Spleen (tissue), 11 donors: ENCODE measurements around the gene RNF115. TPM values are rescaled to one million over a fixed set of nuclear protein-coding genes. Genes with fewer than 3 reads are reported as not detected.
"Not testable (repeated sequence)": the region's sequence is repeated elsewhere in the genome, so short reads cannot be mapped to it uniquely, and the experiment has no call there.

Experiments
- DNase-seq: peaks from one replicate; pipeline ENCODE4 v3.0.0-alpha.2; 2020
- H3K27ac ChIP-seq, 8 donors: fragments of 200-600 bp; sonication (generic) in 7 of 8; 1 replicate in 4 of 8; 2 replicates in 4 of 8; pipeline versions ENCODE4 v1.5.0 to v1.8.0; 2016 to 2021; ENCODE audit warnings: inconsistent platforms in 4 of 8, mild to moderate bottlenecking in 4 of 8, moderate library complexity in 1 of 8
- H3K27me3 ChIP-seq, 7 donors: fragments of 200-600 bp; sonication (generic) in 6 of 7; replicated peaks in 1 of 7; 1 replicate in 4 of 7; 2 replicates in 3 of 7; pipeline versions ENCODE4 v1.5.0 to v1.8.0; 2016 to 2021; ENCODE audit warnings: inconsistent platforms in 3 of 7, mild to moderate bottlenecking in 1 of 7
- H3K36me3 ChIP-seq, 6 donors: fragments of 200-600 bp; sonication (generic) in 5 of 6; 1 replicate in 4 of 6; 2 replicates in 2 of 6; pipeline versions ENCODE4 v1.5.0 to v1.8.0; 2016 to 2021; ENCODE audit warnings: inconsistent platforms in 2 of 6
- H3K4me1 ChIP-seq, 6 donors: fragments of 200-600 bp; sonication (generic) in 5 of 6; 1 replicate in 3 of 6; 2 replicates in 3 of 6; pipeline versions ENCODE4 v1.5.0 to v1.8.0; 2016 to 2021; ENCODE audit warnings: inconsistent platforms in 3 of 6
- H3K4me3 ChIP-seq, 8 donors: fragments of 200-600 bp; sonication (generic) in 7 of 8; 1 replicate in 4 of 8; 2 replicates in 4 of 8; pipeline versions ENCODE4 v1.5.0 to v1.8.0; 2016 to 2021; ENCODE audit warnings: inconsistent platforms in 4 of 8, mild to moderate bottlenecking in 4 of 8, moderate library complexity in 2 of 8
- H3K9me3 ChIP-seq, 8 donors: fragments of 200-600 bp; sonication (generic) in 7 of 8; 1 replicate in 4 of 8; 2 replicates in 4 of 8; pipeline versions ENCODE4 v1.5.0 to v1.8.0; 2016 to 2021; ENCODE audit warnings: inconsistent platforms in 4 of 8
- POLR2A ChIP-seq, 3 donors: fragments of 450-650 bp; IDR thresholded peaks; one replicate each; pipeline ENCODE4 v1.5.1; 2017; ENCODE audit warnings: antibody characterized with exemption in 3 of 3, mild to moderate bottlenecking in 1 of 3
- POLR2AphosphoS5 ChIP-seq, 3 donors: sonication (generic); formaldehyde crosslinking; IDR thresholded peaks; one replicate each; pipeline ENCODE4 v1.5.1; 2017; ENCODE audit warnings: antibody characterized with exemption in 3 of 3
- WGBS, 5 donors: extraction: QIAGEN DNeasy Blood & Tissue Kit in 3 of 5; methylation state at CpG; one replicate each; pipeline versions ENCODE4 v1.1.5 to v1.1.7; 2013 to 2018; 5-methylcytosine and 5-hydroxymethylcytosine counted together
- intact Hi-C: fragments of 100-400 bp; cut with DNase I; formaldehyde crosslinking; loops from one replicate; pipeline ENCODE4 v1.15.0; 2023; ENCODE audit warnings: low total_unique reads
- polyA plus RNA-seq, 3 donors: library from polyadenylated mRNA; stranded (reverse); fragments of 200-250 nt; gene quantifications; one replicate each; pipeline ENCODE4 v1.2.1, GENCODE V29; 2013
- total RNA-seq, 7 donors: library from RNA; depleted of rRNA in 3 of 7; stranded (reverse); fragments of >200 nt in 3 of 7; fragmentation: NEBNext Ultra II Directional in 4 of 7; extraction: Animal tissue kit (Norgen Biotek cat#: 25700) in 4 of 7; gene quantifications; one replicate each; pipeline versions ENCODE4 v1.1.0 to v1.2.1, GENCODE V29; 2016 to 2021
- TF ChIP-seq, protein P1 (sequence below), 11 experiments: fragments of 200-600 bp in 7 of 11; fragments of 450-650 bp in 4 of 11; sonication (generic) in 4 of 11; IDR thresholded peaks in 8 of 11; conservative IDR thresholded peaks in 3 of 11; 1 replicate in 7 of 11; 2 replicates in 4 of 11; pipeline versions ENCODE4 v1.4.0 to v1.8.0; 2016 to 2021; ENCODE audit warnings: antibody characterized with exemption in 11 of 11, inconsistent platforms in 4 of 11, mild to moderate bottlenecking in 1 of 11
- donor health status: healthy with polysubstance abuse.
- donor health status: DM: no; HTN: no; CAD: no; lungs with moderate emphysema.
- donor health status: DM: no; HTN: no; CAD: no.
- donor health status: Bipolar disorder and iron deficiency.
- donor health status: healthy.
- donor health status: DM: no; HTN: no; CAD: no.
- donor health status: DM: yes; HTN: yes; CAD: no.

RNF115 gene
- total and polyA plus RNA-seq, 10 donors: 4.8 to 27.2 (median 15.0) TPM

- intact Hi-C loops: no loop called here
- H3K4me1 ChIP-seq: peaks cover 0 to 50% (median 14%) of the 10 kb centered on the region in 6 donors
- TF ChIP-seq, protein P1, sequence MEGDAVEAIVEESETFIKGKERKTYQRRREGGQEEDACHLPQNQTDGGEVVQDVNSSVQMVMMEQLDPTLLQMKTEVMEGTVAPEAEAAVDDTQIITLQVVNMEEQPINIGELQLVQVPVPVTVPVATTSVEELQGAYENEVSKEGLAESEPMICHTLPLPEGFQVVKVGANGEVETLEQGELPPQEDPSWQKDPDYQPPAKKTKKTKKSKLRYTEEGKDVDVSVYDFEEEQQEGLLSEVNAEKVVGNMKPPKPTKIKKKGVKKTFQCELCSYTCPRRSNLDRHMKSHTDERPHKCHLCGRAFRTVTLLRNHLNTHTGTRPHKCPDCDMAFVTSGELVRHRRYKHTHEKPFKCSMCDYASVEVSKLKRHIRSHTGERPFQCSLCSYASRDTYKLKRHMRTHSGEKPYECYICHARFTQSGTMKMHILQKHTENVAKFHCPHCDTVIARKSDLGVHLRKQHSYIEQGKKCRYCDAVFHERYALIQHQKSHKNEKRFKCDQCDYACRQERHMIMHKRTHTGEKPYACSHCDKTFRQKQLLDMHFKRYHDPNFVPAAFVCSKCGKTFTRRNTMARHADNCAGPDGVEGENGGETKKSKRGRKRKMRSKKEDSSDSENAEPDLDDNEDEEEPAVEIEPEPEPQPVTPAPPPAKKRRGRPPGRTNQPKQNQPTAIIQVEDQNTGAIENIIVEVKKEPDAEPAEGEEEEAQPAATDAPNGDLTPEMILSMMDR (IDR thresholded peaks at IDR 0.05 in 8 of 11, conservative IDR thresholded peaks at IDR 0.05 in 3 of 11): no peak
- no peak for TF ChIP-seq POLR2A (IDR thresholded peaks at IDR 0.05)
- peak in 1 of 3 donors; percentile 5 for TF ChIP-seq POLR2AphosphoS5 (IDR thresholded peaks at IDR 0.05)
- 76 to 85% (median 78%) methylated on average over 12 of the region's 12 CpGs for WGBS, 5 donors
- peak within 1 kb of the TSS in 3 of 8 donors; percentile 31 to 67 (median 34) for H3K4me3 ChIP-seq
- peak within 1 kb of the TSS in 6 of 8 donors; percentile 19 to 74 (median 64) for H3K27ac ChIP-seq
- peak; percentile 69 for DNase-seq
- H3K27me3 ChIP-seq: peaks cover 0 to 18% (median 0%) of the 10 kb centered on the region in 7 donors
- H3K36me3 ChIP-seq: no peaks in the 10 kb centered on the region
- no peaks in the 10 kb centered on the region for H3K9me3 ChIP-seq
Measured at GRCh38 chr1:145719230-145720079, 104.4 kb downstream of the RNF115 start, which contains the start of gene CD160. Gene CD160 (plus strand): TSS chr1:145719499. CDS start chr1:145728328, 8,829 bp downstream.

GRCh38 chr1:145718465-145718864, 105.4 kb downstream of the RNF115 start:
- H3K4me1 ChIP-seq: peaks cover 0 to 50% (median 14%) of the 10 kb centered on the region in 6 donors
- peak overlapping the region in 2 of 8 donors; percentile 61 to 71 for H3K27ac ChIP-seq
- DNase-seq, H3K4me3 ChIP-seq, H3K36me3 ChIP-seq, intact Hi-C loops, H3K9me3 ChIP-seq: not testable (repeated sequence)
- WGBS, 5 donors: 91 to 97% (median 95%) methylated on average over 5 of the region's 5 CpGs
- peaks cover 0 to 18% (median 0%) of the 10 kb centered on the region in 7 donors for H3K27me3 ChIP-seq

- no peak for DNase-seq
- H3K27ac ChIP-seq: peak overlapping the region in 3 of 8 donors; percentile 27 to 61 (median 39)
- TF ChIP-seq, protein P1 (IDR thresholded peaks at IDR 0.05 in 8 of 11, conservative IDR thresholded peaks at IDR 0.05 in 3 of 11): no peak
- TF ChIP-seq POLR2A (IDR thresholded peaks at IDR 0.05) (no peak), POLR2AphosphoS5 (IDR thresholded peaks at IDR 0.05) (no peak)
- H3K4me1 ChIP-seq: peaks cover 0 to 50% (median 14%) of the 10 kb centered on the region in 6 donors
- peaks cover 0 to 18% (median 0%) of the 10 kb centered on the region in 7 donors for H3K27me3 ChIP-seq
- no peaks in the 10 kb centered on the region for H3K36me3 ChIP-seq
- intact Hi-C loops: no loop called here
- H3K4me3 ChIP-seq: no peak overlapping the region
- WGBS, 5 donors: 44 to 64% (median 60%) methylated on average over 1 of the region's 1 CpG
- H3K9me3 ChIP-seq: no peaks in the 10 kb centered on the region
Measured at GRCh38 chr1:145717833-145718232, 106.1 kb downstream of the RNF115 start.

- TF ChIP-seq, protein P1 (IDR thresholded peaks at IDR 0.05 in 8 of 11, conservative IDR thresholded peaks at IDR 0.05 in 3 of 11): no peak
- no peak for TF ChIP-seq POLR2AphosphoS5 (IDR thresholded peaks at IDR 0.05)
- no peak for TF ChIP-seq POLR2A (IDR thresholded peaks at IDR 0.05)
Measured at GRCh38 chr1:145716641-145717345, 107.1 kb downstream of the RNF115 start.

More at GRCh38 chr1:145716641-145717345, 107.1 kb downstream of the RNF115 start:
- Histone ChIP-seq H3K27ac (peak overlapping the region in 3 of 8 donors; percentile 34 to 61 (median 39)), H3K36me3 (no peaks in the 10 kb centered on the region), H3K4me3 (no peak overlapping the region), H3K27me3 (peaks cover 0 to 14% (median 0%) of the 10 kb centered on the region in 7 donors), H3K4me1 (peaks cover 0 to 49% (median 14%) of the 10 kb centered on the region in 6 donors), H3K9me3 (no peaks in the 10 kb centered on the region)
- WGBS, 5 donors: 62 to 77% (median 75%) methylated on average over 9 to 10 of the region's 10 CpGs
- intact Hi-C loops: no loop called here
- no peak for DNase-seq
